ENCODE data around the gene FLYWCH1. TPM values are rescaled to one million over a fixed set of nuclear protein-coding genes. Genes with fewer than 3 reads are reported as not detected.

Gene FLYWCH1
- total RNA-seq, 1 experiment from 2014 or later, result 32.6 TPM

- TF ChIP-seq STAT6 (CRISPR knock-in tag; conservative IDR thresholded peaks at IDR 0.05; ENCODE audit: low read depth), result no peak
- no peak for TF ChIP-seq ZNF219 (CRISPR knock-in tag; IDR thresholded peaks at IDR 0.05; ENCODE audit: borderline replicate concordance)
- TF ChIP-seq JAZF1 (CRISPR knock-in tag; IDR thresholded peaks at IDR 0.05), result no peak
Measured at GRCh38 chr16:2949705-2950352, 38.1 kb downstream of the FLYWCH1 start (continued).

GRCh38 chr16:2950353-2950724 is 38.6 kb downstream of the FLYWCH1 start:
- ChIA-PET CTCF (interaction anchor here (0.6 to 1.6 kb wide), 5 partner anchors 13 to 294 kb away, joined by 3 to 12 read pairs (median 3); partner anchors contain the start of genes CLDN6 and KREMEN2), POLR2A (no interaction called here)
- peaks cover 7% of the 10 kb centered on the region for H3K9me3 Mint-ChIP-seq
- H3K36me3 Mint-ChIP-seq, result peaks cover 7% of the 10 kb centered on the region; the same call in 1 of the 2 replicates
- H3K4me1 Mint-ChIP-seq, result peaks cover 10% of the 10 kb centered on the region
- DNase-seq (ENCODE audit: low spot score) (no peak), ATAC-seq (no peak)
- H3K4me3 Mint-ChIP-seq, result no peak overlapping the region
- H3K27me3 Mint-ChIP-seq (ENCODE audit: low read depth), result no peaks in the 10 kb centered on the region; the same call in 1 of the 2 replicates
- H3K27ac Mint-ChIP-seq, result no peak overlapping the region
- TF ChIP-seq SP1 (CRISPR knock-in tag; conservative IDR thresholded peaks at IDR 0.05), result no peak
- no peak for TF ChIP-seq HMGXB4 (CRISPR knock-in tag; IDR thresholded peaks at IDR 0.05)
- no peak for TF ChIP-seq ZBTB21 (CRISPR knock-in tag; IDR thresholded peaks at IDR 0.05; ENCODE audit: borderline replicate concordance)
- no peak for TF ChIP-seq EMX1 (CRISPR knock-in tag; IDR thresholded peaks at IDR 0.05)
- no peak for TF ChIP-seq NR2C2 (CRISPR knock-in tag; IDR thresholded peaks at IDR 0.05)

GRCh38 chr16:2950773-2951172 is 39.0 kb downstream of the FLYWCH1 start:
- Mint-ChIP-seq H3K27ac (no peak overlapping the region), H3K4me1 (peaks cover 11% of the 10 kb centered on the region), H3K4me3 (no peak overlapping the region), H3K27me3 (ENCODE audit: low read depth) (no peaks in the 10 kb centered on the region; the same call in 1 of the 2 replicates), H3K36me3 (peaks cover 7% of the 10 kb centered on the region; the same call in 1 of the 2 replicates), H3K9me3 (peaks cover 7% of the 10 kb centered on the region)
- ChIA-PET POLR2A (no interaction called here), CTCF (interaction anchor here (0.6 to 1.6 kb wide), 5 partner anchors 12 to 111 kb away, joined by 3 to 12 read pairs (median 3); partner anchors contain the start of genes CLDN6 and KREMEN2)
- DNase-seq (ENCODE audit: low spot score), result no peak
- no peak for ATAC-seq
- TF ChIP-seq OVOL2 (CRISPR knock-in tag; IDR thresholded peaks at IDR 0.05; ENCODE audit: borderline replicate concordance), result no peak
- no peak for TF ChIP-seq CREM (CRISPR knock-in tag; IDR thresholded peaks at IDR 0.05)
- no peak for TF ChIP-seq IRF2 (CRISPR knock-in tag; IDR thresholded peaks at IDR 0.05; ENCODE audit: borderline replicate concordance, low read depth)
- TF ChIP-seq ZNF281 (CRISPR knock-in tag; IDR thresholded peaks at IDR 0.05), result no peak
- TF ChIP-seq PREB (CRISPR knock-in tag; IDR thresholded peaks at IDR 0.05; ENCODE audit: borderline replicate concordance), result no peak
- no peak for TF ChIP-seq MLX (CRISPR knock-in tag; IDR thresholded peaks at IDR 0.05)
- no peak for TF ChIP-seq ATF2 (CRISPR knock-in tag; IDR thresholded peaks at IDR 0.05; ENCODE audit: borderline replicate concordance, low read depth)
- TF ChIP-seq USF2 (CRISPR knock-in tag; IDR thresholded peaks at IDR 0.05), result no peak
- TF ChIP-seq ZNF512 (CRISPR knock-in tag; IDR thresholded peaks at IDR 0.05; ENCODE audit: borderline replicate concordance), result no peak
- TF ChIP-seq FOXK1 (CRISPR knock-in tag; IDR thresholded peaks at IDR 0.05), result no peak

Data from WTC11 (cell line).